Measurements from ENCODE around the gene ALG11.

- no peak for TF ChIP-seq CTCF (IDR thresholded peaks at IDR 0.05)
- TF ChIP-seq POLR2AphosphoS5 (IDR thresholded peaks at IDR 0.05), result no peak
- no peak for TF ChIP-seq POLR2A (IDR thresholded peaks at IDR 0.05)
These were observed 41.8 kb upstream of the ALG11 start for GRCh38 chr13:51970349-51970748.

Data from breast epithelium (tissue), 3 donors.